ENCODE data around the gene FBXO31. TPM values are rescaled to one million over a fixed set of nuclear protein-coding genes. Genes with fewer than 3 reads are reported as not detected.

The FBXO31 gene
- total and polyA plus RNA-seq, 10 of the 15 experiments (the other 5 are each of a cell fraction or from before 2014, with no cell fraction given), result 0.19 to 33.1 (median 10.3) TPM

DNA sequence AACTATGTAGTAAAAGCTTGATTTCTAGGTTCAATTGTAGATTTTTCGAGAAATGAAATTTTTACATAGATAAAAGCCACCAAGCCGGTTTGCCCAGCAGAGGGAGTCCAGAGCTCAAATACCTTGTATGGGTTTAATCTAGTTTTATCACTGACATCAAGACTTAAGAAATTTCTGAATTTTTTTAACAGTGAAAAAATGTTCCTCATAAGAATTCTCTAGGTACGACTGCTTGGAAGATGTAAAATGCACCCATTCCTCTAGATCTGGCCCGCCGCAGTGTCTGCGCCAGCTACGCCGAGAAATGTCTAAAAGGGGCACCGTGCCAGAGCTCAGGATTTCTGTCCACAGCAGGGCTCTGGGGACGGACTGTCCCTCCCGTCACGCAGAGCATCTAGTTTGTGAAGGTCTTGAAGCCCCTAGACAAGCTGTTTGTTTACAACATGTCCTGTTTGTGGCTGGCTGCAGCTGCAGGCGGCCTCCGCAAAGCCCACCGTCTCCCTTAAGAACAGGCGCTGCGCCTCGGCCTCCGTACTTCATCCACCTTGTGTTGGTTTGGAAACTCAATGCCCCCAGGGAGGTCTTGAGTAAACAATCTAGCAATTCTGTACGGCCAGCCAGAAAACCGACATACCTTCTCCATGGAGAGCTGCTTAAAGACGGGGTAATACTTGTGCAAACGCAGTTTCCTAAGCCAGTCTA is 33.4 kb upstream of the FBXO31 start:
- in situ Hi-C loops (cut with MboI), result no loop called here
- SMC1A ChIA-PET (ENCODE audit: uncharacterized antibody, unreplicated experiment), result interaction anchor here (1.2 kb wide), 2 partner anchors 41 to 352 kb away, joined by 3 to 4 read pairs; no protein-coding TSS in a partner anchor

More for the DNA sequence above, 33.4 kb upstream of the FBXO31 start:
- WGBS (ENCODE audit: insufficient coverage, insufficient replicate concordance, low lambda C conversion rate, missing lambda C conversion rate), result 62% methylated on average over 23 of the region's 23 CpGs
- no peak overlapping the region for H3K4me2 ChIP-seq (ENCODE audit: control insufficient read depth, insufficient read depth)
- H2AFZ ChIP-seq (ENCODE audit: control insufficient read depth, low read depth, low read length), result no peak overlapping the region
- ChIA-PET POLR2A (interaction anchor here (0.6 kb wide), 1 partner anchor 16 kb away, joined by 3 read pairs; no protein-coding TSS in a partner anchor), RAD21 (ENCODE audit: unreplicated experiment) (interaction anchor here (0.6 to 1.2 kb wide), 3 partner anchors 9 to 353 kb away, joined by 3 to 4 read pairs (median 3); no protein-coding TSS in a partner anchor), CTCF (interaction anchor here (1.0 to 1.3 kb wide), 4 partner anchors 22 to 347 kb away, joined by 3 to 6 read pairs (median 4); no protein-coding TSS in a partner anchor)
- no peak overlapping the region for H3K4me3 ChIP-seq
- H3K27ac ChIP-seq (ENCODE audit: control insufficient read depth, insufficient read depth), result no peak overlapping the region
- TF ChIP-seq SRF (IDR thresholded peaks at IDR 0.05; ENCODE audit: low read depth in 2 of 2, low read length in 2 of 2) (no peak), RAD21 (IDR thresholded peaks at IDR 0.05; ENCODE audit: insufficient read depth, low read depth, low read length) (peak; percentile 38), HDAC6 (IDR thresholded peaks at IDR 0.05; ENCODE audit: unreplicated experiment) (no peak), GABPA (IDR thresholded peaks at IDR 0.05; ENCODE audit: low read depth) (no peak), SIX5 (IDR thresholded peaks at IDR 0.05; ENCODE audit: low read depth, low read length, severe bottlenecking) (no peak), SMC3 (IDR thresholded peaks at IDR 0.05; ENCODE audit: borderline replicate concordance, low read length) (peak; percentile 48; the same call in 1 of the 2 replicates), RBBP5 (conservative IDR thresholded peaks at IDR 0.05) (no peak), CTCF (IDR thresholded peaks at IDR 0.05 in 2 of 3, conservative IDR thresholded peaks at IDR 0.05 in 1 of 3; ENCODE audit: control insufficient read depth in 2 of 3, extremely low read depth in 1 of 3, insufficient read depth in 1 of 3, low read depth in 3 of 3, low read length in 3 of 3) (peak; percentile 12 to 36 (median 30); a peak in 3 of 6 replicates)
- TF ChIP-seq, protein P1, sequence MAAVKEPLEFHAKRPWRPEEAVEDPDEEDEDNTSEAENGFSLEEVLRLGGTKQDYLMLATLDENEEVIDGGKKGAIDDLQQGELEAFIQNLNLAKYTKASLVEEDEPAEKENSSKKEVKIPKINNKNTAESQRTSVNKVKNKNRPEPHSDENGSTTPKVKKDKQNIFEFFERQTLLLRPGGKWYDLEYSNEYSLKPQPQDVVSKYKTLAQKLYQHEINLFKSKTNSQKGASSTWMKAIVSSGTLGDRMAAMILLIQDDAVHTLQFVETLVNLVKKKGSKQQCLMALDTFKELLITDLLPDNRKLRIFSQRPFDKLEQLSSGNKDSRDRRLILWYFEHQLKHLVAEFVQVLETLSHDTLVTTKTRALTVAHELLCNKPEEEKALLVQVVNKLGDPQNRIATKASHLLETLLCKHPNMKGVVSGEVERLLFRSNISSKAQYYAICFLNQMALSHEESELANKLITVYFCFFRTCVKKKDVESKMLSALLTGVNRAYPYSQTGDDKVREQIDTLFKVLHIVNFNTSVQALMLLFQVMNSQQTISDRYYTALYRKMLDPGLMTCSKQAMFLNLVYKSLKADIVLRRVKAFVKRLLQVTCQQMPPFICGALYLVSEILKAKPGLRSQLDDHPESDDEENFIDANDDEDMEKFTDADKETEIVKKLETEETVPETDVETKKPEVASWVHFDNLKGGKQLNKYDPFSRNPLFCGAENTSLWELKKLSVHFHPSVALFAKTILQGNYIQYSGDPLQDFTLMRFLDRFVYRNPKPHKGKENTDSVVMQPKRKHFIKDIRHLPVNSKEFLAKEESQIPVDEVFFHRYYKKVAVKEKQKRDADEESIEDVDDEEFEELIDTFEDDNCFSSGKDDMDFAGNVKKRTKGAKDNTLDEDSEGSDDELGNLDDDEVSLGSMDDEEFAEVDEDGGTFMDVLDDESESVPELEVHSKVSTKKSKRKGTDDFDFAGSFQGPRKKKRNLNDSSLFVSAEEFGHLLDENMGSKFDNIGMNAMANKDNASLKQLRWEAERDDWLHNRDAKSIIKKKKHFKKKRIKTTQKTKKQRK (IDR thresholded peaks at IDR 0.05; ENCODE audit: low read depth, low read length), result no peak
- TF ChIP-seq, protein P2, sequence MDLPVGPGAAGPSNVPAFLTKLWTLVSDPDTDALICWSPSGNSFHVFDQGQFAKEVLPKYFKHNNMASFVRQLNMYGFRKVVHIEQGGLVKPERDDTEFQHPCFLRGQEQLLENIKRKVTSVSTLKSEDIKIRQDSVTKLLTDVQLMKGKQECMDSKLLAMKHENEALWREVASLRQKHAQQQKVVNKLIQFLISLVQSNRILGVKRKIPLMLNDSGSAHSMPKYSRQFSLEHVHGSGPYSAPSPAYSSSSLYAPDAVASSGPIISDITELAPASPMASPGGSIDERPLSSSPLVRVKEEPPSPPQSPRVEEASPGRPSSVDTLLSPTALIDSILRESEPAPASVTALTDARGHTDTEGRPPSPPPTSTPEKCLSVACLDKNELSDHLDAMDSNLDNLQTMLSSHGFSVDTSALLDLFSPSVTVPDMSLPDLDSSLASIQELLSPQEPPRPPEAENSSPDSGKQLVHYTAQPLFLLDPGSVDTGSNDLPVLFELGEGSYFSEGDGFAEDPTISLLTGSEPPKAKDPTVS (IDR thresholded peaks at IDR 0.05; ENCODE audit: low read depth, low read length), result no peak
- TF ChIP-seq, protein P3, sequence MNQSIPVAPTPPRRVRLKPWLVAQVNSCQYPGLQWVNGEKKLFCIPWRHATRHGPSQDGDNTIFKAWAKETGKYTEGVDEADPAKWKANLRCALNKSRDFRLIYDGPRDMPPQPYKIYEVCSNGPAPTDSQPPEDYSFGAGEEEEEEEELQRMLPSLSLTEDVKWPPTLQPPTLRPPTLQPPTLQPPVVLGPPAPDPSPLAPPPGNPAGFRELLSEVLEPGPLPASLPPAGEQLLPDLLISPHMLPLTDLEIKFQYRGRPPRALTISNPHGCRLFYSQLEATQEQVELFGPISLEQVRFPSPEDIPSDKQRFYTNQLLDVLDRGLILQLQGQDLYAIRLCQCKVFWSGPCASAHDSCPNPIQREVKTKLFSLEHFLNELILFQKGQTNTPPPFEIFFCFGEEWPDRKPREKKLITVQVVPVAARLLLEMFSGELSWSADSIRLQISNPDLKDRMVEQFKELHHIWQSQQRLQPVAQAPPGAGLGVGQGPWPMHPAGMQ (IDR thresholded peaks at IDR 0.05; ENCODE audit: borderline replicate concordance), result no peak
- peak; percentile 73 for FAIRE-seq
- H3K27me3 ChIP-seq (replicated peaks in 1 of 2; ENCODE audit: control insufficient read depth in 2 of 2, insufficient read depth in 2 of 2, low read length in 1 of 2), result peaks cover 0 to 2% of the 10 kb centered on the region in 2 experiments; a peak in 1 of 4 replicates
- H3K9ac ChIP-seq (ENCODE audit: control insufficient read depth, insufficient read depth, low read length), result no peak overlapping the region
- no peaks in the 10 kb centered on the region for H3K4me1 ChIP-seq (ENCODE audit: control insufficient read depth, insufficient read depth, low read length)
- intact Hi-C loops (cut with micrococcal nuclease; ENCODE audit: unreplicated experiment), result loop anchor here (5.0 kb wide), 1 partner anchor 220 kb away; no protein-coding TSS in a partner anchor
- no peaks in the 10 kb centered on the region for H3K79me2 ChIP-seq (ENCODE audit: control insufficient read depth, insufficient read depth, low read length)
- H3K36me3 ChIP-seq (ENCODE audit: control insufficient read depth in 2 of 2, insufficient read depth in 2 of 2, low read length in 1 of 2), result no peaks in the 10 kb centered on the region
- no peaks in the 10 kb centered on the region; the same call in 2 of the 3 replicates for H3K9me3 ChIP-seq (replicated peaks; ENCODE audit: control insufficient read depth, insufficient read depth, low read length)
- BruUV-seq (replicated peaks), result no TSS peak
- H4K20me1 ChIP-seq (ENCODE audit: control insufficient read depth, insufficient read depth), result no peaks in the 10 kb centered on the region; the same call in 1 of the 2 replicates
- ATAC-seq, result no peak
- no peak for DNase-seq (ENCODE audit: low read depth, low spot score)
